Measurements from ENCODE around the gene PNMA8B.
A peak's percentile ranks its signal among the peaks of the same experiment; 100 is the strongest.
"Not testable (repeated sequence)": the region's sequence is repeated elsewhere in the genome, so short reads cannot be mapped to it uniquely, and the experiment has no call there.

PNMA8B gene

DNA sequence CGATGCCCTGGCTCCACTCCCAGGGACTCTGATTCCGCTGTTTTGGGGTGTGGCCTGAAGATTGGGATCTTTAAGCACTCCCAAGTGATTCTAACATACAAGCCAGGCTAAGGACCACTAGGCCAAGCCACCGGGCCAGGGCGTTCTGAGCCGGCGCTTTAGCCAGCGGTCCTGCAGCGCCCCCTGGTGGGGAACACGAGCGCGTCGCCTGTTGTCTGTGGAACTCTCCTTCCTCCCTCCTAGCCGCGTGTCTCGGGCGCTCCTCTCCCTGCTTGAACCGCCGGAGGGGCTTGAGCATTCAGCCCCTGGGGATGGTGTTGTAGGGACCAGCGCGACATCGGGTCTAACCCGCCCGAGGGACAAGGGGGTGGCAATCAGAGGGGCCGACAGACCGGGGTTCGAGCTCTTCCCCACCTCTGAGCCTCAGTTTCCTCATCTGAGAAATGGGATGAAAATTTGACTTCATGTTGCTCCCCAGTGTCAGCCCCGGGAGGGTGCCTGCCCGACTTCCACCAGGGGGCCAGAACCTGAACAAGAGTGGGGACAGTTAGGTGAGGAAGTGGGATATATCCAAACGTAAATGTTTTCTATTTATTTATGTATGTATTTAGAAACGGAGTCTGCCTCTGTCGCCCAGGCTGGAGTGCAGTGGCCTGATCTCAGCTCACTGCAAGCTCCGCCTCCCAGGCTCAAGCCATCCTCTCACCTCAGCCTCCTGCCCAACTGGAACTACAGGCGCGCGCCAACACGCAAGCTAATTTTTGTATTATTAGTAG lies 18.0 kb upstream of the PNMA8B start:
- TF ChIP-seq, protein P1, sequence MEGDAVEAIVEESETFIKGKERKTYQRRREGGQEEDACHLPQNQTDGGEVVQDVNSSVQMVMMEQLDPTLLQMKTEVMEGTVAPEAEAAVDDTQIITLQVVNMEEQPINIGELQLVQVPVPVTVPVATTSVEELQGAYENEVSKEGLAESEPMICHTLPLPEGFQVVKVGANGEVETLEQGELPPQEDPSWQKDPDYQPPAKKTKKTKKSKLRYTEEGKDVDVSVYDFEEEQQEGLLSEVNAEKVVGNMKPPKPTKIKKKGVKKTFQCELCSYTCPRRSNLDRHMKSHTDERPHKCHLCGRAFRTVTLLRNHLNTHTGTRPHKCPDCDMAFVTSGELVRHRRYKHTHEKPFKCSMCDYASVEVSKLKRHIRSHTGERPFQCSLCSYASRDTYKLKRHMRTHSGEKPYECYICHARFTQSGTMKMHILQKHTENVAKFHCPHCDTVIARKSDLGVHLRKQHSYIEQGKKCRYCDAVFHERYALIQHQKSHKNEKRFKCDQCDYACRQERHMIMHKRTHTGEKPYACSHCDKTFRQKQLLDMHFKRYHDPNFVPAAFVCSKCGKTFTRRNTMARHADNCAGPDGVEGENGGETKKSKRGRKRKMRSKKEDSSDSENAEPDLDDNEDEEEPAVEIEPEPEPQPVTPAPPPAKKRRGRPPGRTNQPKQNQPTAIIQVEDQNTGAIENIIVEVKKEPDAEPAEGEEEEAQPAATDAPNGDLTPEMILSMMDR (conservative IDR thresholded peaks at IDR 0.05; ENCODE audit: low read depth, low read length) = peak; percentile 92
- no peak overlapping the region for H3K4me3 ChIP-seq (ENCODE audit: low read length)
- no peak for DNase-seq (ENCODE audit: low read depth)

DNA sequence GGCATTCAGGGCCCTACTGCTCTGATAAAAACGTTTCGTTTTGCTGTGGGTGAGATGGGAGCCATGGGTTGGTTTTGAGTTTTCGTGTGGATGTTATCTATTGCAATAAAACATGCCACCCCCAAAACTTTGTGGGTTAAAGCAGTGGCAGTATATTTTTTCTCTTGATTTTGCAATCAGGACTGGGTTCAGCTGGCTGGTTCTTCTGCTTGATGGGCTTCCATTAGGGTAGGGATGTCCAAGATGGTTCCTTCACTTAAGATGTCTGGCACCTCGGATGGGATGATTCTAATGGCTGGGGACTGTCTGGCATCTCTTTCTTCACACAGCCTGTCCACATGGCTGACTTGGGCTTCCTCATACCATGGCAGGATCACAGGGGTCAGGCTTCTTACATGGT lies 15.6 kb upstream of the PNMA8B start:
- no peak overlapping the region for H3K4me3 ChIP-seq (ENCODE audit: low read length)
- TF ChIP-seq, protein P1 (conservative IDR thresholded peaks at IDR 0.05; ENCODE audit: low read depth, low read length) = no peak
- no peak for DNase-seq (ENCODE audit: low read depth)

DNA sequence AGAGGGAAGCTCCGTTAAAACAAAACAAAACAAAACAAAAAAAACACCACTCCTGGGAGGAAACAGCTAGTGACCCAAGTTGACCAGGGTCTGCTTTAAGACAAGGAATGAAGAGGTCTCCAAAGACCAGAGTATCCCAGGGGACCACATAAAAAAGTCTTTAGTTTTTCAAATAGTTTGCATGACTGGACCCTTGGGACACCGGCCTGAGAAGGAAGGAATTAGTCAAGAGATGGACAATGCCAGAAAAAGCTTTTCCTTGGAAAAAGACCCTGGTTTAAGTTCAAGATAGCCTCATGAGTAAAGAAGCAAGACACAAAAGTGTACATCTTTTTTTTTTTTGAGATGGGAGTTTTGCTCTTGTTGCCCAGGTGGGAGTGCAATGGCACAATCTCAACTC lies 12.5 kb upstream of the PNMA8B start:
- H3K4me3 ChIP-seq (ENCODE audit: low read length) = no peak overlapping the region
- TF ChIP-seq, protein P1 (conservative IDR thresholded peaks at IDR 0.05; ENCODE audit: low read depth, low read length) = no peak
- no peak for DNase-seq (ENCODE audit: low read depth)

DNA sequence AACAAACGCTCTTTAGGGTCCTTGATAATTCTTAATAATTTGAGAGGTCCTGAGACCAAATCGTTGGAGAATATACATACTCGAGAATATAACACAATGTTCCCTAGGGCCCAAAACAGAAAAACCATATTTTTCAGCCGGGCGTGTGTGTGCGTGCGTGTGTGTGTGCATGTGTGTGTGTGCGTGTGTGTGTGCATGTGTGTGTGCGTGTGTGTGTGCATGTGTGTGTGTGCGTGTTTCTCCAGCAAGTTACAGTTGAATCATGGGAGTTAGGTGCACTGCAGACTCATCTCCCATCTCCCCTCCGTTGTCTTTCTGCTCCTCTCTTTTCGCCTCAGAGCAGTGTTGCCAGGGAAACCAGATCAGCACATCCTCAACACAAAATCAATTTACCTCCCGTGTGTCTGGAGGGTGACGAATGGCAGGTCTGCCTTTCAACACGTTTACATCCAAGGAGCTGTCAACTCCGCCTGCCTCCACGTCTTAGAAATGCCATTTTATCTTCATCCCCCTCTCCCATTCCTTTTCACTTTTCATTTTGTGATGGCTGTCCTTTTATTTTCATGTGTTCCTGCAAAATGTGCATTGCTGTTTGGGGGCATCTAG lies 8.3 kb upstream of the PNMA8B start:
- H3K4me3 ChIP-seq (ENCODE audit: low read length) = no peak overlapping the region
- DNase-seq (ENCODE audit: low read depth) = no peak
- TF ChIP-seq, protein P1 (conservative IDR thresholded peaks at IDR 0.05; ENCODE audit: low read depth, low read length) = no peak

DNA sequence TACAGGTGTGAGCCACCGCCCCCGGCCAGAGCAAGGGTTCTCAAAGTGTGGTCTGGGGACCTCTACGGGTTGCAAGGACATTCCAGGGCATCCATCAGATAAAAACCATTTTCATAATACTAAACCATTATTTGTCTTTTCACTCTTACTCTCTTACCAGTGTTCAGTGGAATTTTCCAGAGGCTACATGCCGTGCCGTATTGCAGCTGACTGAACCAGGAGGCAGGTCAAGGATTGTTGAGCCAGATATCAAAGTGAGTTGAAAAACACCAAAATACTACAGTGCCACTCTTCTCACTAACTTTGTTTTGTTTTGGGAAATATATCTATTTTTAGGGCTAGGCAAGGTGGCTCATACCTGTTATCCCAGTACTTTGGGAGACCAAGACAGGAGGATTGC lies 7.2 kb upstream of the PNMA8B start:
- TF ChIP-seq, protein P1 (conservative IDR thresholded peaks at IDR 0.05; ENCODE audit: low read depth, low read length) = no peak
- no peak overlapping the region for H3K4me3 ChIP-seq (ENCODE audit: low read length)
- DNase-seq (ENCODE audit: low read depth) = no peak

DNA sequence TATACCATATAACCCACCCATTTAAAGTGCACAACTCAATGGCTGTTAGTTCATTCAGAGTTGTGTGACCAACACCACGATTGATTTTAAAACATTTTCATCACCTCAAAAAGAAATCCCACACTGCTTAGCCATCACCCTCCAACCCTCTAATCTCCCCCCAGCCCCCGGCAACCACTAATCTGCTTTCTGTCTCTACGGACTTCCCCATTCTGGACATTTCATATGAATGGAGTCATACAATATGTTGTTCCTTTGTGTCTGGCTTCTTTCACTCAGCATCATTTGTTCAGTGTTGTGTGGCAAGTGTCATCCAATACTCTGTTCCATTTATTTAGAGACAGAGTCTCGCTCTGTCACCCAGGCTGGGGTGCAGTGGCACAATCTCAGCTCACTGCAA lies 4.0 kb upstream of the PNMA8B start:
- peak; percentile 42 for DNase-seq (ENCODE audit: low read depth)
- no peak overlapping the region for H3K4me3 ChIP-seq (ENCODE audit: low read length)
- TF ChIP-seq, protein P1 (conservative IDR thresholded peaks at IDR 0.05; ENCODE audit: low read depth, low read length) = no peak

DNA sequence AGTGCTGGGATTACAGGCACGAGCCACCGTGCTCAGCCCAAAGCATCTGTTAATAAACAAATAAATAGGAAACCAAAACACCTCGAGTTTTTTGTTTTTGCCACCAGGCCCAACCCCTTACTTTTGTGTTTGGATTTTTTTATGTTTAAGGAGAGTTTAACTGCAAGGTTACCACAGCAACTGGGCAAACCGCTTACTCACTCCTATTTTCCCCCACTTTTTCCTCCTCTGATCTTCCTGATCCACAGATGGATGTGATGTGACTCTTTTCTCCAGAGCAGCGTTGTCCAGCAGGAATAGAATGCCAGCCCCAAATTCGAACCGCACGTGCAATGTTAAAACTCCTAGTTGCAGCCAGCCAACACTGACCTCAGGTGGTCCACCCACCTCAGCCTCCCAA lies 2.1 kb upstream of the PNMA8B start:
- DNase-seq (ENCODE audit: low read depth) = no peak
- no peak overlapping the region for H3K4me3 ChIP-seq (ENCODE audit: low read length)
- TF ChIP-seq, protein P1 (conservative IDR thresholded peaks at IDR 0.05; ENCODE audit: low read depth, low read length) = no peak

DNA sequence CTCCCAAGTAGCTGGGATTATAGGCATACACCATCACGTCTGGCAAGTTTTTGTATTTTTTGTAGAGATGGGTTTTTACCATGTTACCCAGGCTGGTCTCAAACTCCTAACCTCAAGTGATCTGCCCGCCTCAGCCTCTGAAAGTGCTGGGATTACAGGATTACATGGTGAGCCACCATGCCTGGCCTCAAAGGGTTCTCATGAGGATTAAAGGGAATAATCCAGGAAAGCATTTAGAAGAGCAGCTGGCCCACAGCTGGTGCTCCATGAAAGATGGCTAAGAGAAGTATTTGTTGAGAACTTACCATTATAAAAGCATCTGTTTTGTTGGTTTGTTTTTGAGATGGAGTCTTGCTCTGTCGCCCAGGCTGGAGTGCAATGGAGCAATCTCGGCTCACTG lies 1.2 kb upstream of the PNMA8B start:
- not testable (repeated sequence) for DNase-seq (ENCODE audit: low read depth); H3K4me3 ChIP-seq (ENCODE audit: low read length)

Measured in retinal pigment epithelial cell (primary cell).